Left ventricle myocardium superior (tissue), 1 donor: ENCODE results near the gene IDNK. TPM values are rescaled to one million over a fixed set of nuclear protein-coding genes. Genes with fewer than 3 reads are reported as not detected.
A peak's percentile ranks its signal among the peaks of the same experiment; 100 is the strongest.

Experiments used
- ATAC-seq: fragments of 200-7000 bp; cut with Tn5 transposase; one replicate; pipeline ENCODE4 v1.9.1; 2020; ENCODE audit warnings: mild to moderate bottlenecking, moderate library complexity
- DNase-seq: peaks from one replicate; pipeline ENCODE4 v3.0.0-alpha.2; 2020
- intact Hi-C: fragments of 100-400 bp; cut with micrococcal nuclease; formaldehyde crosslinking; loops from one replicate; pipeline ENCODE4 v1.11.0; 2022
- total RNA-seq: library from RNA; stranded (reverse); fragmentation: NEBNext Ultra II Directional; extraction: Animal tissue kit (Norgen Biotek cat#: 25700); gene quantifications from one replicate; pipeline ENCODE4 v1.2.1, GENCODE V29; 2021
- donor health status: DM: no; HTN: yes; CAD: no; lungs with severe emphysema.

Gene IDNK
- total RNA-seq, 1 donor from 2014 or later = 3.3 TPM

- DNase-seq (no peak), ATAC-seq (no peak)
- intact Hi-C loops = no loop called here
These were observed 6.6 kb downstream of the IDNK start for GRCh38 chr9:83629433-83630104.

- DNase-seq (no peak), ATAC-seq (peak; percentile 43)
- intact Hi-C loops = no loop called here
These were observed 8.1 kb downstream of the IDNK start for GRCh38 chr9:83630938-83631457.

GRCh38 chr9:83633255-83633654 lies 10.3 kb downstream of the IDNK start:
- no peak for ATAC-seq
- no peak for DNase-seq
- intact Hi-C loops = no loop called here

GRCh38 chr9:83633676-83634075 lies 10.7 kb downstream of the IDNK start:
- DNase-seq (no peak), ATAC-seq (no peak)
- intact Hi-C loops = no loop called here

GRCh38 chr9:83636813-83637212 lies 13.9 kb downstream of the IDNK start:
- intact Hi-C loops = no loop called here
- DNase-seq (no peak), ATAC-seq (no peak)

GRCh38 chr9:83637389-83637788 lies 14.4 kb downstream of the IDNK start:
- DNase-seq = no peak
- no peak for ATAC-seq
- intact Hi-C loops = no loop called here

- DNase-seq (no peak), ATAC-seq (no peak)
- intact Hi-C loops = no loop called here
These were observed 16.3 kb downstream of the IDNK start for GRCh38 chr9:83639266-83639665.

GRCh38 chr9:83642793-83643192 lies 19.9 kb downstream of the IDNK start:
- intact Hi-C loops = no loop called here
- ATAC-seq = no peak
- DNase-seq = no peak

GRCh38 chr9:83646500-83647239 lies 23.7 kb downstream of the IDNK start:
- intact Hi-C loops = no loop called here
- ATAC-seq = peak; percentile 7
- no peak for DNase-seq

GRCh38 chr9:83649080-83649479 lies 26.1 kb downstream of the IDNK start:
- ATAC-seq (peak; percentile 80), DNase-seq (peak; percentile 80)
- intact Hi-C loops = no loop called here

- ATAC-seq = peak; percentile 81
- intact Hi-C loops = no loop called here
- no peak for DNase-seq
These were observed 26.6 kb downstream of the IDNK start for GRCh38 chr9:83649515-83649914.

- DNase-seq (no peak), ATAC-seq (no peak)
- intact Hi-C loops = no loop called here
These were observed 28.6 kb downstream of the IDNK start for GRCh38 chr9:83651558-83651957.

GRCh38 chr9:83652433-83652832 lies 29.5 kb downstream of the IDNK start:
- DNase-seq (no peak), ATAC-seq (no peak)
- intact Hi-C loops = no loop called here

- ATAC-seq = no peak
- intact Hi-C loops = no loop called here
- no peak for DNase-seq
These were observed 32.5 kb downstream of the IDNK start for GRCh38 chr9:83655433-83655832.

GRCh38 chr9:83656032-83656680 lies 33.2 kb downstream of the IDNK start:
- ATAC-seq (peak; percentile 50), DNase-seq (no peak)
- intact Hi-C loops = no loop called here

GRCh38 chr9:83656952-83657351 lies 34.0 kb downstream of the IDNK start:
- intact Hi-C loops = no loop called here
- ATAC-seq = no peak

GRCh38 chr9:83662933-83663332 lies 40.0 kb downstream of the IDNK start:
- ATAC-seq (no peak), DNase-seq (no peak)
- intact Hi-C loops = no loop called here

More at GRCh38 chr9:83656952-83657351, 34.0 kb downstream of the IDNK start:
- no peak for DNase-seq

GRCh38 chr9:83665580-83666200 lies 42.7 kb downstream of the IDNK start:
- intact Hi-C loops = no loop called here
- no peak for ATAC-seq
- no peak for DNase-seq

- DNase-seq (no peak), ATAC-seq (no peak)
- intact Hi-C loops = no loop called here
These were observed 46.1 kb downstream of the IDNK start for GRCh38 chr9:83669067-83669466.

GRCh38 chr9:83670381-83670780 lies 47.4 kb downstream of the IDNK start:
- intact Hi-C loops = no loop called here
- DNase-seq (no peak), ATAC-seq (no peak)
